IPS-18a (cell line): ENCODE data around the gene KCNIP4.
"Not testable (repeated sequence)": the region's sequence is repeated elsewhere in the genome, so short reads cannot be mapped to it uniquely, and the experiment has no call there.

Experiments
- H3K27ac ChIP-seq: one replicate; pipeline ENCODE4 v1.5.1; 2013; ENCODE audit warnings: low read length
- H3K27me3 ChIP-seq: one replicate; pipeline ENCODE4 v1.6.1; 2013; ENCODE audit warnings: mild to moderate bottlenecking, low read length; ENCODE audit not compliant: control insufficient read depth, insufficient read depth
- H3K36me3 ChIP-seq: one replicate; pipeline ENCODE4 v1.6.1; 2013; ENCODE audit warnings: low read depth, low read length; ENCODE audit not compliant: control insufficient read depth
- H3K4me1 ChIP-seq: one replicate; pipeline ENCODE4 v1.6.1; 2013; ENCODE audit warnings: low read depth, low read length; ENCODE audit not compliant: control insufficient read depth
- H3K4me3 ChIP-seq: one replicate; pipeline ENCODE4 v1.5.1; 2013; ENCODE audit warnings: low read length
- H3K9ac ChIP-seq: one replicate; pipeline ENCODE4 v1.6.1; 2013; ENCODE audit warnings: mild to moderate bottlenecking, low read length, moderate library complexity
- H3K9me3 ChIP-seq: one replicate; pipeline ENCODE4 v1.6.1; 2013; ENCODE audit warnings: low read depth, low read length; ENCODE audit not compliant: control insufficient read depth

KCNIP4 gene

DNA sequence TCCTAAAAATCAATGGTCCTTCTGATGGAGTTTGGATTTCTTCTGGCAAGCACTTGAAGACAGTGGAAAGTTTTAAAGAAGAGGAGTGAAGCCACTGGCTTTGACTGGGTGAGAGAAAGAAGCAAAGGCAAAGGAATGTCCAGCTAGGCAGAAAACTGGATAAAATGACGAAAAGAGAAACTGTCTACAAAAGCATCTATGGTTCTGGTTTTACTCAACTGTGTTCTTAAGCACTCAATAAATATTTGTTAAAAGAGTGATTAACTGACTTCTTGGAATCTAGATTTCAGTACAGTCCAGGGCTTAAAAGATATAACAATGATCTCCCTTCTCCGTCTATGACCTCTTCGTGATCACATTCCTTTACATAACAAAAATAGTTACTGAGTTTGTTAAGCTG, 1195.9 kb downstream of the KCNIP4 start:
- H3K27ac ChIP-seq = no peak overlapping the region
- H3K4me3 ChIP-seq = no peak overlapping the region
- H3K9me3 ChIP-seq = no peaks in the 10 kb centered on the region
- no peaks in the 10 kb centered on the region for H3K36me3 ChIP-seq
- H3K9ac ChIP-seq = no peak overlapping the region
- no peaks in the 10 kb centered on the region for H3K27me3 ChIP-seq
- no peaks in the 10 kb centered on the region for H3K4me1 ChIP-seq

- H3K4me3 ChIP-seq, H3K9ac ChIP-seq, H3K36me3 ChIP-seq, H3K4me1 ChIP-seq, H3K9me3 ChIP-seq, H3K27me3 ChIP-seq, H3K27ac ChIP-seq: not testable (repeated sequence)
Measured at GRCh38 chr4:20746000-20746399, 1202.6 kb downstream of the KCNIP4 start.

DNA sequence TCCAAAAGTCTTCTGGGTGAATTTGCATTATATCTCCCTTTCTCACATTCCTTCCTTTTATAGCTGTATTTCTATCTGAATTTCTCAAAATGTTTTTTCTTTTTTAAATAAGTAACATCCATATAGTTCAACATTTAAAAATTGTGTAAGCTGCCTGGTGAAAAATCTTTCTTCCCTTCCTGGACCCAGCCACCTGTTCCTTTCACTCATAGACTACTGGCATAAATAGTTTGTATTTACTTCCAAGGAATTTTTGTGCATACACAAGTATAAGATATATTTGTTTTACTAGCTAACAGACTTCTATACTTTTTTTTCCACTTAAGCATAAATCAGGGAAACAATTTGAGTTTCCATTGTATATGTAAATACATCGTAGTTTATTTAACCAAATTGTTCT, 1212.6 kb downstream of the KCNIP4 start:
- no peaks in the 10 kb centered on the region for H3K27me3 ChIP-seq
- peaks cover 16% of the 10 kb centered on the region for H3K36me3 ChIP-seq
- no peak overlapping the region for H3K9ac ChIP-seq
- peaks cover 28% of the 10 kb centered on the region for H3K9me3 ChIP-seq
- H3K27ac ChIP-seq = no peak overlapping the region
- no peaks in the 10 kb centered on the region for H3K4me1 ChIP-seq
- no peak overlapping the region for H3K4me3 ChIP-seq

GRCh38 chr4:20724915-20725314, 1223.7 kb downstream of the KCNIP4 start:
- Histone ChIP-seq H3K27me3 (no peaks in the 10 kb centered on the region), H3K4me1 (peaks cover 12% of the 10 kb centered on the region), H3K9ac (no peak overlapping the region), H3K4me3 (no peak overlapping the region), H3K36me3 (peaks cover 29% of the 10 kb centered on the region), H3K27ac (no peak overlapping the region), H3K9me3 (peaks cover 3% of the 10 kb centered on the region)

- peaks cover 19% of the 10 kb centered on the region for H3K36me3 ChIP-seq
- H3K9ac ChIP-seq = no peak overlapping the region
- peaks cover 3% of the 10 kb centered on the region for H3K9me3 ChIP-seq
- H3K27ac ChIP-seq = no peak overlapping the region
- peaks cover 12% of the 10 kb centered on the region for H3K4me1 ChIP-seq
- no peaks in the 10 kb centered on the region for H3K27me3 ChIP-seq
- no peak overlapping the region for H3K4me3 ChIP-seq
Measured at GRCh38 chr4:20723463-20723862, 1225.1 kb downstream of the KCNIP4 start.

DNA sequence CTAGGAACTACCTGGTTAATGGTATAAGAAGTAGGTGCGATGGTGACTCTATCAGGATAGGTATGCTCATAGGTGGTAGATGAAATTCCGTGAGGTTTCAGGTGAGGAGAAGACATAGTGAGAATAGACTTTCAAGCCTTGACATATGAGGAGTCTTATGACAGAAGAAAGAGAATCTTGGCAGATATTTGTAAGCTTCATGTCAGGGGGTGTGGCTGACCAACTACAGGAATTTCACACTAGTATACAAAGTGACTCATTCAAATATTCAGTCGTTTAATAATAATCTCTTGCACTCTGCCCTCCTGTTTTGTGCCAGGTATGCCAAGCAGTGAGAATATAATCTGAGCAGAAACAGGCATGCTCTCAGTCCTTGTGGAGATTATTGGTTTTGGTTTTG, 1225.6 kb downstream of the KCNIP4 start:
- no peak overlapping the region for H3K27ac ChIP-seq
- no peaks in the 10 kb centered on the region for H3K27me3 ChIP-seq
- H3K9me3 ChIP-seq = peaks cover 3% of the 10 kb centered on the region
- H3K36me3 ChIP-seq = peaks cover 16% of the 10 kb centered on the region
- no peak overlapping the region for H3K4me3 ChIP-seq
- H3K9ac ChIP-seq = no peak overlapping the region
- H3K4me1 ChIP-seq = peaks cover 12% of the 10 kb centered on the region

DNA sequence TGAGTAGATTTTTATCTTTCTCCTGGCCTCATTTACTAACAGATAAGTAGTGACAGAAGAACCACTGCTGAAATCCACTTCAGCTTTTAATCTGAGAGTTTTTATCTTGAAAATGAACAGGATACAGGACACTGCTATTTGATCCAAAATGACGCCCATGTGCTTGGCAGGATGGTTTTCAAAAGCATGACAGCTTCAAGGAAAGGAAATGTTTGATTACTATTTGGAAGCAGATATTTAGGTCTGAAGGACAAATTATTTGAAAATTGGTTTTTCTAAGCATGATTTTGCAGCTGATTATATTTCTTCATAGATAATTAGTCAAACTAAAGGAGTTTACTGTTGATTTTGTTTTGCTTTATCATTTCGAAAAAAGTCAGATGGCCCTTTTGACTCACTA, 1237.2 kb downstream of the KCNIP4 start:
- H3K27me3 ChIP-seq = no peaks in the 10 kb centered on the region
- peaks cover 9% of the 10 kb centered on the region for H3K36me3 ChIP-seq
- H3K9me3 ChIP-seq = no peaks in the 10 kb centered on the region
- H3K27ac ChIP-seq = no peak overlapping the region
- no peak overlapping the region for H3K4me3 ChIP-seq
- no peaks in the 10 kb centered on the region for H3K4me1 ChIP-seq
- no peak overlapping the region for H3K9ac ChIP-seq

DNA sequence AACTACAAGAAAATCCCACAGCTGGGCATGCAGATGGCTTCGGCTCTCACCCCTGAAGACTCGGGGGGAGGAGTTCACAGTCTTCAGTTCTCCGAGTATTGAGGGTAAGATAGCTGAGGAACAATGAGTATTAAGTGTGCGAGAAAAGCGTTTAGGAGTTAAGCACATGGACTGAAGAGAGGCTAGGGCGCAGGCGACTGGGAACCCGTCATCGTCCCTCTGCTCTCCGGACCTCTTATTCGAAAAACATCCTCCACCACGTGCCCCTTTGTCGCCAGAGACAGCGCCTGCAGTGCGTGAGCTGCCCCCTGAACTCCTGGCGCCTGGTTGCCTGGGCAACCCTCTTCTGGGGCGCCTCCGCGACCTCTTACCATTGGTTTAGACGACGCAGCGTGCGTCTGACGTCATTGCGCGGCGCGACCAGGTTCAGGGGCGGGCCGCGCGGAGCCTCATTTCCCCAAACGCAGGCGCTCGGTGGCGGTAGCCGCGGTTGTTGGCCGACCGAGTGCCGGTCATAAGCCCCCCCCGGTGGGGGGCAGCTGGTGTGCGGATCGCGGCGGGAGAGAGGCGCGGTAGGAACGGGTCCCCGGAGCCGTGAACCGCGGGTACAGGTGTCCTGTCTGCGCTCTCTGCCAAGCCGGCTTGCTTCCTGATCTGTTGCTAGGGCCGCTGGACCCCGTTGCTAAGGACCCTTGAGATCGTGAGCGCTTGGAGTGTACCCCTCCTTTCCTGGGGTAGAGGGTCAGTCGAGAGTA, 1248.4 kb downstream of the KCNIP4 start, which contains the start of gene PACRGL:
TSS of gene PACRGL (plus strand) at position 452 of the 755 bp plus-strand sequence. CDS start 4,024 bp downstream, outside the sequence.
- Histone ChIP-seq H3K9me3 (no peaks in the 10 kb centered on the region), H3K27me3 (no peaks in the 10 kb centered on the region), H3K36me3 (peaks cover 10% of the 10 kb centered on the region), H3K4me3 (peak within 1 kb of the TSS; percentile 64), H3K4me1 (peaks cover 5% of the 10 kb centered on the region), H3K27ac (peak within 1 kb of the TSS; percentile 91), H3K9ac (peak within 1 kb of the TSS; percentile 88)

DNA sequence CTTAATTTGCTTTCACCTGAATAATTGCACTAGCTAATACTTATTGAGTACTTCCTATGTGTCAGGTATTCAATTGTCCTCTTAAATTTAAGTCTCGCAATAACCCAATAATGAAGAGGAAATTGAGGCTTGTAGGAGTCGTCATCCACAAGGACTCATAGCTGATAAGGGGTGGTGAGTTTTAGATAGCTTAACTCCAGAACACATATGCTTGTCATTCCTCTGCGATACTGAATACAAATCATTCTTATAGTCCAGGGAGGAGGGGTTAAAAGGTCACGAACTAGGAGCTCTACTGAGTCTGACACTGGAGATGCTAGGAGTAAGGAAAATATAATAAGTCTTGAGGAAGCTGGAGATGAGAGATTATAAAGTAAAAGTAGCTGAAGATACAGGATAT, 1249.8 kb downstream of the KCNIP4 start:
- no peaks in the 10 kb centered on the region for H3K9me3 ChIP-seq
- H3K27me3 ChIP-seq = no peaks in the 10 kb centered on the region
- no peak overlapping the region for H3K27ac ChIP-seq
- no peak overlapping the region for H3K4me3 ChIP-seq
- H3K36me3 ChIP-seq = no peaks in the 10 kb centered on the region
- peaks cover 5% of the 10 kb centered on the region for H3K4me1 ChIP-seq
- H3K9ac ChIP-seq = no peak overlapping the region

- no peak overlapping the region for H3K27ac ChIP-seq
- no peaks in the 10 kb centered on the region for H3K9me3 ChIP-seq
- peaks cover 5% of the 10 kb centered on the region for H3K4me1 ChIP-seq
- no peak overlapping the region for H3K9ac ChIP-seq
- no peaks in the 10 kb centered on the region for H3K27me3 ChIP-seq
- no peaks in the 10 kb centered on the region for H3K36me3 ChIP-seq
- no peak overlapping the region for H3K4me3 ChIP-seq
Measured at GRCh38 chr4:20698382-20698781, 1250.2 kb downstream of the KCNIP4 start.

DNA sequence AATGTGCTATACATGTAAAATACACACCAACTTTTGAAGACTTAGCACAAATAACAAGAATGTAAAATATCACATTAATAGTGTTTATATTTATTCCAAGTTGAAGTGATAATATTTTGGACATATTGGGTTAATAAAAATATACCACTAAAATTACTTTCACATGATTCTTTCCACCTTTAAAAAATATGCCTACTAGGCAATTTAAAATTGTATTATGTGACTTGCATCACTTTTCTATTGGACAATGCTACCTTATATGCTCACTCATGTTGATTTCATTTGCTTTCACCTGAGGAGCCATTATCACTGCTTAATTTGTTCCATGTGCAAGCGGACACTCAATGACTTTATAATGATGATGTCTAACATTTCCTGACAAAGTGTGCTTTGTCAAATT, 1251.8 kb downstream of the KCNIP4 start:
- Histone ChIP-seq H3K27me3 (no peaks in the 10 kb centered on the region), H3K27ac (no peak overlapping the region), H3K9me3 (no peaks in the 10 kb centered on the region), H3K4me1 (peaks cover 5% of the 10 kb centered on the region), H3K36me3 (no peaks in the 10 kb centered on the region), H3K9ac (no peak overlapping the region), H3K4me3 (no peak overlapping the region)

DNA sequence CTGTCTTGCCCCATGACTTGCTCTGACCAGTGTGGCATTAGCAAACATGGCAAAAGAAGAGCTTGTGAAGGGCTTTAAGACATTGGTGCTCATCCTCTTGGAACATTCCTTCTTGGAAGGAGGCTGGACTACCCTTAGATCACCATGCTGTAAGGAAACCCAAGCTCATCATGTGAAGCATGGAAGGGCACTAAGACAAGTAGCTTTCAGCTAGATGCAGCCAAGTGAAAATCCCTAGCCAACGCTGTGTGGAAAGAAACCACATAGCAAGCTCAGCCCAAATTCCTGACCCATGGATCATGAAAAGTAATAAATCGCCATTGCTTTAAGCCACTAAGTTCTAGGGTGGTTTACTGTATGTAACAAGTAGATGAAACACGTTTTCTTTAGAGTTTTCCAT, 1260.7 kb downstream of the KCNIP4 start:
- Histone ChIP-seq H3K4me1 (no peaks in the 10 kb centered on the region), H3K9ac (no peak overlapping the region), H3K36me3 (no peaks in the 10 kb centered on the region), H3K27me3 (no peaks in the 10 kb centered on the region), H3K4me3 (no peak overlapping the region), H3K9me3 (no peaks in the 10 kb centered on the region), H3K27ac (no peak overlapping the region)
